NCI-H69 (cell line): ENCODE measurements around the gene SCAMP4.
A peak's percentile ranks its signal among the peaks of the same experiment; 100 is the strongest.
"Not testable (repeated sequence)": the region's sequence is repeated elsewhere in the genome, so short reads cannot be mapped to it uniquely, and the experiment has no call there.

Source experiments
- DNase-seq: peaks from one replicate; lab custom pipeline; 2025; lab: John Stamatoyannopoulos, UW

SCAMP4 gene

GRCh38 chr19:1882786-1883692 is 22.2 kb upstream of the SCAMP4 start:
- DNase-seq = no peak

- DNase-seq = no peak
These were observed 21.4 kb upstream of the SCAMP4 start for GRCh38 chr19:1883784-1884183.

GRCh38 chr19:1884291-1884718 is 20.9 kb upstream of the SCAMP4 start:
- no peak for DNase-seq

GRCh38 chr19:1884719-1885334 is 20.4 kb upstream of the SCAMP4 start:
- peak; percentile 32 for DNase-seq

- peak; percentile 98 for DNase-seq
These were observed 19.6 kb upstream of the SCAMP4 start, which contains the start of gene ABHD17A for GRCh38 chr19:1885398-1886119. Gene ABHD17A, minus strand, starts transcription at chr19:1885496. Its CDS starts 3,930 bp downstream, at chr19:1881566.

GRCh38 chr19:1886360-1886759 is 18.8 kb upstream of the SCAMP4 start:
- not testable (repeated sequence) for DNase-seq

- DNase-seq = no peak
These were observed 16.8 kb upstream of the SCAMP4 start for GRCh38 chr19:1888385-1888784.

- DNase-seq = no peak
These were observed 15.3 kb upstream of the SCAMP4 start for GRCh38 chr19:1889907-1890306.

GRCh38 chr19:1893791-1894190 is 11.4 kb upstream of the SCAMP4 start:
- DNase-seq = no peak

GRCh38 chr19:1896508-1896907 is 8.7 kb upstream of the SCAMP4 start:
- DNase-seq = no peak

- no peak for DNase-seq
These were observed 3.2 kb upstream of the SCAMP4 start for GRCh38 chr19:1901940-1902404.

GRCh38 chr19:1902923-1903322 is 2.3 kb upstream of the SCAMP4 start:
- DNase-seq = no peak

GRCh38 chr19:1904860-1905109 is 414 bp upstream of the SCAMP4 start:
- DNase-seq = no peak

GRCh38 chr19:1905863-1906375 is 720 bp downstream of the SCAMP4 start:
- no peak for DNase-seq

- DNase-seq = no peak
These were observed 1.9 kb downstream of the SCAMP4 start for GRCh38 chr19:1906985-1907562.

- no peak for DNase-seq
These were observed 2.6 kb downstream of the SCAMP4 start for GRCh38 chr19:1907563-1908363.

GRCh38 chr19:1908364-1908678 is 3.1 kb downstream of the SCAMP4 start:
- DNase-seq = no peak

- DNase-seq = no peak
These were observed 4.5 kb downstream of the SCAMP4 start for GRCh38 chr19:1909761-1910080.

GRCh38 chr19:1910177-1910576 is 5.0 kb downstream of the SCAMP4 start:
- DNase-seq = no peak

GRCh38 chr19:1911098-1911497 is 5.9 kb downstream of the SCAMP4 start:
- no peak for DNase-seq

- no peak for DNase-seq
These were observed 6.8 kb downstream of the SCAMP4 start for GRCh38 chr19:1911995-1912394.
